Measurements from ENCODE around the gene EMILIN3. TPM values are rescaled to one million over a fixed set of nuclear protein-coding genes. Genes with fewer than 3 reads are reported as not detected.

Gene EMILIN3
- total RNA-seq: 10 to 100 TPM in 3 of 4 donors, 1 to 10 TPM in 1; 1.8 to 84.6 (median 32.9) TPM

- H3K27ac ChIP-seq: peak within 1 kb of the TSS in 2 of 4 donors; percentile 16 to 32
- peaks cover 0 to 8% (median 0%) of the 10 kb centered on the region in 4 donors for H3K9me3 ChIP-seq
- no peak for DNase-seq (ENCODE audit: low spot score in 2 of 2)
- TF ChIP-seq POLR2A (IDR thresholded peaks at IDR 0.05) (no peak), CTCF (IDR thresholded peaks at IDR 0.05) (no peak), EP300 (IDR thresholded peaks at IDR 0.05) (no peak)
- peak within 1 kb of the TSS; percentile 12 to 55 (median 32) for H3K4me3 ChIP-seq
- 11 to 49% methylated on average over 12 to 55 of the region's 93 CpGs for WGBS, 2 donors
- H3K27me3 ChIP-seq: peaks cover 0 to 32% of the 10 kb centered on the region in 2 donors
- H3K4me1 ChIP-seq: peaks cover 0 to 16% (median 0%) of the 10 kb centered on the region in 4 donors
- peaks cover 0 to 1% (median 0%) of the 10 kb centered on the region in 3 donors for H3K36me3 ChIP-seq
Observed at GRCh38 chr20:41366546-41367392, at the start of gene EMILIN3. TSS of gene EMILIN3 (minus strand) at chr20:41366818. CDS start at chr20:41366634, 184 bp downstream.

- Histone ChIP-seq H3K4me1 (peaks cover 0 to 16% (median 0%) of the 10 kb centered on the region in 4 donors), H3K27ac (no peak overlapping the region), H3K36me3 (peaks cover 0 to 93% (median 11%) of the 10 kb centered on the region in 3 donors), H3K27me3 (no peaks in the 10 kb centered on the region), H3K9me3 (no peaks in the 10 kb centered on the region), H3K4me3 (no peak overlapping the region)
- 91 to 92% methylated on average over 8 of the region's 8 CpGs for WGBS, 2 donors
- DNase-seq (ENCODE audit: low spot score in 2 of 2): no peak
- no peak for TF ChIP-seq POLR2A (IDR thresholded peaks at IDR 0.05)
- no peak for TF ChIP-seq CTCF (IDR thresholded peaks at IDR 0.05)
- no peak for TF ChIP-seq EP300 (IDR thresholded peaks at IDR 0.05)
Observed at GRCh38 chr20:41415191-41415590, 48.6 kb upstream of the EMILIN3 start.

- Histone ChIP-seq H3K27ac (no peak overlapping the region), H3K36me3 (peaks cover 0 to 95% (median 11%) of the 10 kb centered on the region in 3 donors), H3K9me3 (no peaks in the 10 kb centered on the region), H3K4me3 (no peak overlapping the region), H3K4me1 (peaks cover 0 to 36% (median 4%) of the 10 kb centered on the region in 4 donors), H3K27me3 (no peaks in the 10 kb centered on the region)
- WGBS, 2 donors: 82 to 93% methylated on average over 5 of the region's 5 CpGs
- DNase-seq (ENCODE audit: low spot score in 2 of 2): no peak
- TF ChIP-seq POLR2A (IDR thresholded peaks at IDR 0.05) (no peak), EP300 (IDR thresholded peaks at IDR 0.05) (no peak), CTCF (IDR thresholded peaks at IDR 0.05) (no peak)
Observed at GRCh38 chr20:41413169-41413568, 46.6 kb upstream of the EMILIN3 start.

GRCh38 chr20:41412324-41413120 lies 45.9 kb upstream of the EMILIN3 start:
- Histone ChIP-seq H3K9me3 (no peaks in the 10 kb centered on the region), H3K4me1 (peaks cover 0 to 39% (median 4%) of the 10 kb centered on the region in 4 donors)

More at GRCh38 chr20:41412324-41413120, 45.9 kb upstream of the EMILIN3 start:
- peak overlapping the region in 1 of 4 donors; percentile 48 for H3K27ac ChIP-seq
- H3K36me3 ChIP-seq: peaks cover 0 to 95% (median 11%) of the 10 kb centered on the region in 3 donors
- no peaks in the 10 kb centered on the region for H3K27me3 ChIP-seq
- 91 to 93% methylated on average over 12 of the region's 12 CpGs for WGBS, 2 donors
- no peak for DNase-seq (ENCODE audit: low spot score in 2 of 2)
- H3K4me3 ChIP-seq: no peak overlapping the region
- no peak for TF ChIP-seq POLR2A (IDR thresholded peaks at IDR 0.05)
- TF ChIP-seq EP300 (IDR thresholded peaks at IDR 0.05): no peak
- no peak for TF ChIP-seq CTCF (IDR thresholded peaks at IDR 0.05)
